Activated CD4-positive, alpha-beta T cell treated with anti-CD3 and anti-CD28 coated beads, Interleukin-2, Interleukin-6, amounts not matched to agents 100 ng/mL and 50 ng/mL, durations not matched to agents 16 hours and 8 hours (primary cell): ENCODE results near the gene SKAP1.

Experiments
- DNase-seq: peaks from one replicate; pipeline ENCODE4 v3.0.0-alpha.2; 2020

SKAP1 gene

GRCh38 chr17:48134912-48135480 is 295.0 kb downstream of the SKAP1 start:
- no peak for DNase-seq

- DNase-seq = no peak
Observed at GRCh38 chr17:48132385-48132784, 297.6 kb downstream of the SKAP1 start.

GRCh38 chr17:48131216-48131824 is 298.7 kb downstream of the SKAP1 start:
- peak; percentile 79 for DNase-seq

GRCh38 chr17:48129981-48130380 is 300.0 kb downstream of the SKAP1 start:
- no peak for DNase-seq

GRCh38 chr17:48128400-48128799 is 301.6 kb downstream of the SKAP1 start:
- no peak for DNase-seq

GRCh38 chr17:48127371-48128051 is 302.5 kb downstream of the SKAP1 start:
- DNase-seq = no peak

GRCh38 chr17:48126532-48126850 is 303.5 kb downstream of the SKAP1 start:
- DNase-seq = no peak

- no peak for DNase-seq
Observed at GRCh38 chr17:48125829-48126531, 304.0 kb downstream of the SKAP1 start.

GRCh38 chr17:48123776-48124388 is 306.1 kb downstream of the SKAP1 start:
- peak; percentile 50 for DNase-seq

- no peak for DNase-seq
Observed at GRCh38 chr17:48123111-48123510, 306.9 kb downstream of the SKAP1 start.

- DNase-seq = no peak
Observed at GRCh38 chr17:48122665-48123045, 307.4 kb downstream of the SKAP1 start.

- no peak for DNase-seq
Observed at GRCh38 chr17:48121923-48122664, 307.9 kb downstream of the SKAP1 start.

- DNase-seq = peak; percentile 53
Observed at GRCh38 chr17:48113201-48113676, 316.8 kb downstream of the SKAP1 start.

GRCh38 chr17:48111937-48112241 is 318.1 kb downstream of the SKAP1 start:
- no peak for DNase-seq

- DNase-seq = no peak
Observed at GRCh38 chr17:48110761-48111160, 319.3 kb downstream of the SKAP1 start.

- peak; percentile 94 for DNase-seq
Observed at GRCh38 chr17:48107137-48108055, 322.6 kb downstream of the SKAP1 start, which contains the start of gene SNX11. TSS of gene SNX11 (plus strand) at chr17:48107766. CDS start at chr17:48112044, 4,278 bp downstream.

- DNase-seq = no peak
Observed at GRCh38 chr17:48106802-48107136, 323.2 kb downstream of the SKAP1 start.

- DNase-seq = no peak
Observed at GRCh38 chr17:48104440-48104839, 325.6 kb downstream of the SKAP1 start.

GRCh38 chr17:48102798-48103715 is 327.0 kb downstream of the SKAP1 start:
- peak; percentile 39 for DNase-seq

GRCh38 chr17:48102043-48102750 is 327.8 kb downstream of the SKAP1 start:
- no peak for DNase-seq
